ENCODE results near the gene YBX1. TPM values are rescaled to one million over a fixed set of nuclear protein-coding genes. Genes with fewer than 3 reads are reported as not detected.

YBX1 gene
- total and polyA plus RNA-seq, 2 donors (not counting 1 experiment from before 2014, with no cell fraction given) = 164 to 345 TPM

DNA sequence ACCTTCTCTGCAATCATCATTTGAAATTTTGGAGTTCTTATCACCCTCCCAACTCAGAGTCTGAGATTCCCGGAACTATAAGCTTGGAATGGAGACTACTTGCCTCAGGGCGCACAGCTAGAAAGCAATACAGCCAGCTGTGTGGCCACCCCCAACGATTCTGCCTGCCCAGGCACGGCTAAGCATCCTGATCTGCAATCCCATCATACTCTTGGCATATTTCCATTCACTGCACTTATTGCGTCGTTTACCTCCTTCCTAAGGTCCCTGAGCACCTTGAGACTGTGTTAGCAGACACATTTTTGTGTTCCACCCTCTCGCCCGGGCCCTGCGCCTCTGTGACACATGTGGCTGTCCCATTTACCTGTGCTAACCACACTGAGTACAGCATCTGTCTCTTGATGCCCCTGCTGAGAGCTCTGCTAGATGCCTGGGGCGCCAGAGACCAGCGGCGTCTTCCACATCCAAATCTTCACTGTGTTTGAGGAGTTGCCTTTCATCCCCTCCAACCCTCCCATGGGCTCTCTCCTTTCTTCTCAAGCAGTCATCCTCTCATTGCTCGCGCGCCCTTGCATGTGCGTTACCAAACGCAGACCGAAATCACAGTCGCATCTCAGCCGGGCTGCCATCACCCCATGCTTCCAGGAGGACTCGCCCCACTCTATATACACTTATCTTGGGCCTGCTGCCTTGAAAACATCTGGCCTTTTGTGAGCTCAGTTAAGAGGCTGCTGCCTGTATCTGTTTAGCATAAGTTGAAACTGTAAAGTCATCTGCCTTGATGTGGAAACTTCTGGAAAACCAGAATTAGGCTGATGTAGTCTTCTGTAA, 61.3 kb downstream of the YBX1 start:
- H3K4me3 ChIP-seq (ENCODE audit: control extremely low read depth in 1 of 5, extremely low read depth in 1 of 5, insufficient read depth in 1 of 5, low read depth in 2 of 5, low read length in 4 of 5) = no peak overlapping the region
- no peak overlapping the region for H3K9ac ChIP-seq (ENCODE audit: low read length)
- peaks cover 2 to 20% of the 10 kb centered on the region in 2 experiments for H3K36me3 ChIP-seq (replicated peaks in 1 of 2; ENCODE audit: control extremely low read depth in 1 of 2, control insufficient read depth in 1 of 2, extremely low read depth in 1 of 2, insufficient read depth in 2 of 2, low read length in 1 of 2)
- H3K9me3 ChIP-seq (ENCODE audit: control extremely low read depth in 1 of 3, control insufficient read depth in 2 of 3, insufficient read depth in 1 of 3, low read length in 2 of 3) = no peaks in the 10 kb centered on the region
- Mint-ChIP-seq H3K9me3 (ENCODE audit: insufficient read depth) (no peaks in the 10 kb centered on the region), H3K27ac (no peak overlapping the region), H3K4me3 (no peak overlapping the region), H3K4me1 (no peaks in the 10 kb centered on the region), H3K27me3 (no peaks in the 10 kb centered on the region)
- no peak for ATAC-seq (ENCODE audit: low read depth)
- TF ChIP-seq, protein P1, sequence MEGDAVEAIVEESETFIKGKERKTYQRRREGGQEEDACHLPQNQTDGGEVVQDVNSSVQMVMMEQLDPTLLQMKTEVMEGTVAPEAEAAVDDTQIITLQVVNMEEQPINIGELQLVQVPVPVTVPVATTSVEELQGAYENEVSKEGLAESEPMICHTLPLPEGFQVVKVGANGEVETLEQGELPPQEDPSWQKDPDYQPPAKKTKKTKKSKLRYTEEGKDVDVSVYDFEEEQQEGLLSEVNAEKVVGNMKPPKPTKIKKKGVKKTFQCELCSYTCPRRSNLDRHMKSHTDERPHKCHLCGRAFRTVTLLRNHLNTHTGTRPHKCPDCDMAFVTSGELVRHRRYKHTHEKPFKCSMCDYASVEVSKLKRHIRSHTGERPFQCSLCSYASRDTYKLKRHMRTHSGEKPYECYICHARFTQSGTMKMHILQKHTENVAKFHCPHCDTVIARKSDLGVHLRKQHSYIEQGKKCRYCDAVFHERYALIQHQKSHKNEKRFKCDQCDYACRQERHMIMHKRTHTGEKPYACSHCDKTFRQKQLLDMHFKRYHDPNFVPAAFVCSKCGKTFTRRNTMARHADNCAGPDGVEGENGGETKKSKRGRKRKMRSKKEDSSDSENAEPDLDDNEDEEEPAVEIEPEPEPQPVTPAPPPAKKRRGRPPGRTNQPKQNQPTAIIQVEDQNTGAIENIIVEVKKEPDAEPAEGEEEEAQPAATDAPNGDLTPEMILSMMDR (IDR thresholded peaks at IDR 0.05) = no peak
- TF ChIP-seq EZH2 (IDR thresholded peaks at IDR 0.05; ENCODE audit: borderline replicate concordance, insufficient read depth, low read depth, low read length, poor library complexity, severe bottlenecking) = no peak
- no peaks in the 10 kb centered on the region for H3K4me1 ChIP-seq (ENCODE audit: control insufficient read depth in 2 of 2, insufficient read depth in 2 of 2, low read length in 2 of 2)
- no peak overlapping the region for H3K4me2 ChIP-seq (replicated peaks; ENCODE audit: low read depth, low read length, poor library complexity, severe bottlenecking)
- no peak overlapping the region for H3K27ac ChIP-seq (ENCODE audit: low read length in 2 of 2)
- no peaks in the 10 kb centered on the region for H4K20me1 ChIP-seq (ENCODE audit: control insufficient read depth, insufficient read depth, low read length, poor library complexity, severe bottlenecking)
- ChIA-PET POLR2A (no interaction called here), CTCF (interaction anchor here (1.2 to 6.6 kb wide), 2 partner anchors 168 to 330 kb away, joined by 3 to 57 read pairs; no protein-coding TSS in a partner anchor)
- H3K27me3 ChIP-seq (replicated peaks in 1 of 4; ENCODE audit: control extremely low read depth in 1 of 4, control insufficient read depth in 3 of 4, insufficient read depth in 4 of 4, low read length in 3 of 4) = no peaks in the 10 kb centered on the region
- no peaks in the 10 kb centered on the region for H3K79me2 ChIP-seq (ENCODE audit: control insufficient read depth, insufficient read depth, low read length)
- intact Hi-C loops (cut with micrococcal nuclease) = no loop called here
- WGBS (ENCODE audit: insufficient coverage) = 84% methylated on average over 20 of the region's 21 CpGs
- DNase-seq = no peak
- no peak overlapping the region for H2AFZ ChIP-seq (ENCODE audit: insufficient read depth, low read depth, low read length, poor library complexity, severe bottlenecking)

DNA sequence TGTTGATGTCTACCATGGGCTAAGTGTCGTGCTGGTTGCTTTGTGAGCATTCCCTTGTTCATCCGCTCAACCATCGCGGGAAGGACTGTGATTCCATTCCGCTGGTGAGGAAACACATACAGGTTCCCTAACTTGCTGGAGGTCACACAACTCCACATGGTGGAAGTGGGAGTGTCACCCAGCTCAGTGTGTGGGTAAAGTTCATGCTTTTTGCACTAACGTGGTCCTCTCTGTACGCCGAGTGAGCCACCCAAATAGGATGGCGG, 61.9 kb downstream of the YBX1 start:
- Mint-ChIP-seq H3K27me3 (no peaks in the 10 kb centered on the region), H3K4me3 (no peak overlapping the region), H3K4me1 (no peaks in the 10 kb centered on the region), H3K27ac (no peak overlapping the region), H3K9me3 (ENCODE audit: insufficient read depth) (no peaks in the 10 kb centered on the region)
- Histone ChIP-seq H3K27ac (ENCODE audit: low read length in 2 of 2) (no peak overlapping the region), H3K36me3 (replicated peaks in 1 of 2; ENCODE audit: control extremely low read depth in 1 of 2, control insufficient read depth in 1 of 2, extremely low read depth in 1 of 2, insufficient read depth in 2 of 2, low read length in 1 of 2) (peaks cover 2 to 25% of the 10 kb centered on the region in 2 experiments), H3K4me3 (ENCODE audit: control extremely low read depth in 1 of 5, extremely low read depth in 1 of 5, insufficient read depth in 1 of 5, low read depth in 2 of 5, low read length in 4 of 5) (no peak overlapping the region), H3K4me2 (replicated peaks; ENCODE audit: low read depth, low read length, poor library complexity, severe bottlenecking) (no peak overlapping the region), H2AFZ (ENCODE audit: insufficient read depth, low read depth, low read length, poor library complexity, severe bottlenecking) (no peak overlapping the region), H3K9ac (ENCODE audit: low read length) (no peak overlapping the region), H3K27me3 (replicated peaks in 1 of 4; ENCODE audit: control extremely low read depth in 1 of 4, control insufficient read depth in 3 of 4, insufficient read depth in 4 of 4, low read length in 3 of 4) (no peaks in the 10 kb centered on the region), H3K79me2 (ENCODE audit: control insufficient read depth, insufficient read depth, low read length) (no peaks in the 10 kb centered on the region), H3K9me3 (ENCODE audit: control extremely low read depth in 1 of 3, control insufficient read depth in 2 of 3, insufficient read depth in 1 of 3, low read length in 2 of 3) (no peaks in the 10 kb centered on the region), H3K4me1 (ENCODE audit: control insufficient read depth in 2 of 2, insufficient read depth in 2 of 2, low read length in 2 of 2) (no peaks in the 10 kb centered on the region), H4K20me1 (ENCODE audit: control insufficient read depth, insufficient read depth, low read length, poor library complexity, severe bottlenecking) (no peaks in the 10 kb centered on the region)
- CTCF ChIA-PET = interaction anchor here (1.2 to 6.6 kb wide), 2 partner anchors 169 to 329 kb away, joined by 3 to 57 read pairs; no protein-coding TSS in a partner anchor
- WGBS (ENCODE audit: insufficient coverage) = 96% methylated on average over 9 of the region's 9 CpGs
- no peak for DNase-seq
- ATAC-seq (ENCODE audit: low read depth) = no peak
- no peak for TF ChIP-seq EZH2 (IDR thresholded peaks at IDR 0.05; ENCODE audit: borderline replicate concordance, insufficient read depth, low read depth, low read length, poor library complexity, severe bottlenecking)
- TF ChIP-seq, protein P1 (IDR thresholded peaks at IDR 0.05) = no peak
- intact Hi-C loops (cut with micrococcal nuclease) = no loop called here
- POLR2A ChIA-PET = no interaction called here

All from B cell (primary cell).